Measurements from ENCODE around the gene DUSP2. TPM values are rescaled to one million over a fixed set of nuclear protein-coding genes. Genes with fewer than 3 reads are reported as not detected.

Gene DUSP2
- total and polyA plus RNA-seq, 8 donors, result 0.82 to 5.7 (median 1.7) TPM

GRCh38 chr2:96130483-96130882 is 14.8 kb downstream of the DUSP2 start:
- Histone ChIP-seq H3K36me3 (no peaks in the 10 kb centered on the region), H3K9me3 (no peaks in the 10 kb centered on the region), H3K27me3 (no peaks in the 10 kb centered on the region), H3K4me3 (no peak overlapping the region), H3K4me1 (no peaks in the 10 kb centered on the region), H3K27ac (no peak overlapping the region)
- peak in 1 of 4 donors; percentile 29 for DNase-seq
- TF ChIP-seq CTCF (IDR thresholded peaks at IDR 0.05), result no peak
- no peak for ATAC-seq
- intact Hi-C loops (cut with DNase I), result no loop called here

- TF ChIP-seq CTCF (IDR thresholded peaks at IDR 0.05), result no peak
- intact Hi-C loops (cut with DNase I), result no loop called here
Observed at GRCh38 chr2:96129528-96130120, 15.6 kb downstream of the DUSP2 start.

GRCh38 chr2:96128456-96128855 is 16.8 kb downstream of the DUSP2 start:
- H3K9me3 ChIP-seq, result no peaks in the 10 kb centered on the region
- no peak for TF ChIP-seq CTCF (IDR thresholded peaks at IDR 0.05)
- H3K27ac ChIP-seq, result no peak overlapping the region
- no peak for ATAC-seq
- no peaks in the 10 kb centered on the region for H3K27me3 ChIP-seq
- H3K36me3 ChIP-seq, result no peaks in the 10 kb centered on the region
- H3K4me1 ChIP-seq, result no peaks in the 10 kb centered on the region
- intact Hi-C loops (cut with DNase I), result no loop called here
- peak in 1 of 4 donors; percentile 17 for DNase-seq
- H3K4me3 ChIP-seq, result no peak overlapping the region

More at GRCh38 chr2:96129528-96130120, 15.6 kb downstream of the DUSP2 start:
- no peak overlapping the region for H3K27ac ChIP-seq
- H3K4me1 ChIP-seq, result no peaks in the 10 kb centered on the region
- no peak overlapping the region for H3K4me3 ChIP-seq
- no peaks in the 10 kb centered on the region for H3K36me3 ChIP-seq
- DNase-seq, result peak in 1 of 4 donors; percentile 57
- no peaks in the 10 kb centered on the region for H3K27me3 ChIP-seq
- ATAC-seq, result no peak
- H3K9me3 ChIP-seq, result no peaks in the 10 kb centered on the region

DNA sequence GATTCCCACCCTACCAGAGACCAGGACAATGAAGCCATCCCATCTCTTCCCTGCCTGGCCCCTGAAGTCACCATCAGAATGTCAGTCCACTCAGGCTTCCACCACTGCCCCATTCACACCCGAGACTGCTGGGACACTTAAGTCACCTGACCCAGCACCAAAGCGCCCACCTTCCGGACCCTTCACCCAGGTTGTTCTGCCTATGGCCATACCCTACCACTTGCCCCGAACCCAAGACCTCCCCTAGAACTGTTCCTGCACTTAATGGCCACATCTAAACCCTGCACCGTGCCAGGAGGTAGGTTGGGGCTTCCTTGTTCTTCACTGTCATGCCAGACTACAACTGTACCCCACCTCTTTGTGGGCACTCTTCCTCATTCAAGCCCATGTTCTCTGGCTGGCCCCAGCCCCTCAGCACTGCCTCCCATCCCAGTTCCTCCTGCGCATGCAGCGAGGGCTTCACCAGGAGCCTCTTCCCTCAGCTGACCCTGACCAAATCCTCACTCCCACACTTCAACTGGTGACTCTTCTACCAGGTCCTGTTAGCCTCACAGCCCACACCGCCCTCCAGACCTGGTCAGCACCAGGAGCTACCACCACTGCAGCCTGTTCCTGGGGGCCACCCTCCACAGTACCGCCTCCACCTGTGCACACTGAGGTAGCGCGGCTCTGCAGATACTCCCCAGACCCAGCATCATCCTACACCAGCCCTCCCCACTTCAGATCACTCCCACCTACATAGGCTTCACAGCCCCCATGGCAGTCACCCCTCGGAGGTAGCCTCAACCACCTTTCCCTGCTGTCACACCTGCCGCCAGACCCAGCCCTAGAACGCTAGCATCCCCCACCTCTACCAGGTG is 20.6 kb downstream of the DUSP2 start:
- ATAC-seq, result no peak
- Histone ChIP-seq H3K4me3 (no peak overlapping the region), H3K27me3 (peaks cover 0 to 23% of the 10 kb centered on the region in 2 donors), H3K27ac (no peak overlapping the region), H3K4me1 (no peaks in the 10 kb centered on the region), H3K36me3 (no peaks in the 10 kb centered on the region), H3K9me3 (no peaks in the 10 kb centered on the region)
- DNase-seq, result peak in 1 of 4 donors; percentile 49
- intact Hi-C loops (cut with DNase I), result no loop called here
- no peak for TF ChIP-seq CTCF (IDR thresholded peaks at IDR 0.05)

DNA sequence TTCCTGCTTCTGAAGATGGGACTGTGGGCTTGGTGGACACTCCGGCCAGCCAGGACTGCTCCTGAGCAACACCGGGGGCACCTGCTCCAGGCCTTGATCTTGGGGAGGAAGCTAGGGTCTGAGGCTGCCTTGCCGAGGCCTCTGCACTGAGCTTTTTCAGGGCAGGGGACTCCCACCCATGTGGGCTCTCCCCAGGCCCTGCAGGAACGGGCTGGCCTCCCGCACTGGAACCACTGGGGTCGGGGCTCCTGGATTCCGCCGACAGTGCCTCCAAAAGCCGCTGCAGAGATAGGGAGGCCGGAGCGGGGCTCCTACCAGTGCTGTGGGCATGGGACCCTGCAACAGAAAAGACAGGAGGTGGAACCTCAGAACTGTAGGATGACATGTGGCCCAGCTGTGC is 21.3 kb downstream of the DUSP2 start:
- no peak overlapping the region for H3K27ac ChIP-seq
- no peak overlapping the region for H3K4me3 ChIP-seq
- peaks cover 0 to 30% of the 10 kb centered on the region in 2 donors for H3K27me3 ChIP-seq
- H3K9me3 ChIP-seq, result no peaks in the 10 kb centered on the region
- TF ChIP-seq CTCF (IDR thresholded peaks at IDR 0.05), result no peak
- no peaks in the 10 kb centered on the region for H3K36me3 ChIP-seq
- no peak for ATAC-seq
- no peaks in the 10 kb centered on the region for H3K4me1 ChIP-seq
- peak in 1 of 4 donors; percentile 76 for DNase-seq
- intact Hi-C loops (cut with DNase I), result no loop called here

Measured in left lung (tissue), 10 donors.